Pons (tissue), 1 donor: Measurements from ENCODE around the gene SMCO1.
A peak's percentile ranks its signal among the peaks of the same experiment; 100 is the strongest.
"Not testable (repeated sequence)": the region's sequence is repeated elsewhere in the genome, so short reads cannot be mapped to it uniquely, and the experiment has no call there.

Experiments used
- DNase-seq: peaks from one replicate; pipeline ENCODE4 v3.0.0-alpha.2; 2016; ENCODE audit warnings: low spot score

The SMCO1 gene, protein sequence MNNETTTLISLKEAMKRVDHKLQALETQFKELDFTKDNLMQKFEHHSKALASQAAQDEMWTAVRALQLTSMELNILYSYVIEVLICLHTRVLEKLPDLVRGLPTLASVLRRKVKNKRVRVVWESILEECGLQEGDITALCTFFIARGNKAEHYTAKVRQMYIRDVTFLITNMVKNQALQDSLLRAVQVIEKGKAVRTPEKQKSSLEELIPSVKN

DNA sequence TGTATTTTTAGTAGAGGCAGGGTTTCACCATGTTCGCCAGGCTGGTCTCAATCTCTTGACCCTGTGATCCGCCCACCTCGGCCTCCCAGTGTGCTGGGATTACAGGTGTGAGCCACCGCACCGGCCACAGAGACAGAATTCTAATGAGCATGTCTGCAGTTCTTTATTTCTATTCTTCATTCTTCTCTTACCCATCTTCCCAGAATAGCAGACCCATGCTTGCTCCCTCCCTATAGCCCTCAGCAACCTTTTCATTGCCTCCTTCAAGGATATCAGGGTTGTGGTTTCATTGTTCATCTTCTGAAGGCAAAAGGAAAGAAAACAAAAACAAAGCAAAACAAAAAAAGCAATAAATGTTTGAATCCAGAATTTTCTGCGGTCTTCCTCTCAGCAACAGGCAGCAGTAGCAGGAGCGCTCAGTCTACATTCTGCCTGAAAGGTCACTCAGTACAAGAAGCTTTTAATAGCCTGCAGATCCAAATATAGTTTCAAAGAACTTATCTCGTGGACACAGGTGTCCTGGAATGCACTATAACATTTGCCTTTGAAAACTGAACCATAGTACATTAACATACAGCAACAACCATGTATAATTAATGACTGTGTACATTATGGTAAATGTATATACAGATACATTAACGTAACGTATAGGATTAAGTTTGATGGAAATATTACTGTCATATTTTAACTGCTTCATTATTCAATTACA is at the start of gene SMCO1:
Gene SMCO1 (minus strand): TSS at position 434 of the 709 bp plus-strand sequence. CDS start 137 bp downstream, at position 297.
- DNase-seq, result no peak

DNA sequence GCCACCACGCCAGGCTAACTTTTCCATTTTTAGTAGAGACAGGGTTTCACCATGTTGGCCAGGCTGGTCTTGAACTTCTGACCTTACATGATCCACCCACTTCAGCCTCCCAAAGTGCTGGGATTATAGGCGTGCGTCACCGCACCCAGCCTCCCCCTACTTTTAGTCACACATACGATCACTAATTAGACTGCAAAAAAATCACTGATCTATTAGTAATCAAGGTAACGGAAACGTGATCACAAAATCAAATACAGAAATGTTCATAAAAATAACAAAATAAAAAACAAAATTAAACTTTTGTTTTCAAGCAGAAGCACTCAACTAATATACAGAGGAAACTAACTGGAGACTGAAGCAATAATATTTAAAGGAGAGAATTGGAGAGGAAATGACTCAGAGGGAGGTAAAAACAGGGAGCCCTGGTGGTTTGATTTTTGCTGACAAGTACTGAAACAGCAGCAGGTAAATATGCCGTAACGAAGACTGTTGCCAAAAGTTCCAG is 48.6 kb upstream of the SMCO1 start:
- DNase-seq, result no peak

DNA sequence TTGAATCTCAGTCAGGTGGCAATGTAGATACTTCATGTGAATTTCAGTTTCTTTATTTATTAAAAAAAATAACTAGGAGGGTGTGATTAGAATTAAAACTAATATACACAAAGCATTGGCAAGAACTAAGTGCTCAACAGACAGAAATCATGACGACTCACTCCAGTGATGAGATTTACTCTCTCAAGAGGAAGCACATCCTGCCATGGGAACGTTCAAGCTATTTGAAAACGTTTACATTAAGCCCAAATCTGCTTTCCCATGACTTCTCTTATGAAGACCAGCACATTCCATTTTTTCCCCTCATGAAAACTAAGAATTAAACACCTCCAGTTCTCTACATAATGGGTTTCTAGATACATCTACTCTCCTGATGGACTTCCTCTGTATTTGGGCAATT is 44.7 kb upstream of the SMCO1 start:
- DNase-seq, result no peak

DNA sequence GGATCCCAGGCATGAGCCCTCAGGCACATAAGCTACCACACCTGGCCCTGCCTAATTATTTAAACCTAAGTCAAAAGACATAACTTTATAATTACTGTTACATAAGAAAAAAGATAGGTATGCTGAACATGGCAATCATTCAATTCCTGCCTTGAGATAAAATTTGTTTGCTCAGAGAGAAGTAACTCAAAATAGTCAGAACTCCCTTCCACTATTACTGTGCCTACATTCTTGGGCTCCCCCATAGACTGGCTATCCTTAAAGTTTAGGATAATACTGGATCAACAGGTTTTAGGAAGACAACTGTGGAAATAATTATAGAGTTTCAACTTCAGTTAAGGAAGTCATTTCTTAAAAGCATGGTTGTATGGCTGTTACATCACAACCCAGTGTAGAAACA is 43.3 kb upstream of the SMCO1 start:
- DNase-seq, result no peak

DNA sequence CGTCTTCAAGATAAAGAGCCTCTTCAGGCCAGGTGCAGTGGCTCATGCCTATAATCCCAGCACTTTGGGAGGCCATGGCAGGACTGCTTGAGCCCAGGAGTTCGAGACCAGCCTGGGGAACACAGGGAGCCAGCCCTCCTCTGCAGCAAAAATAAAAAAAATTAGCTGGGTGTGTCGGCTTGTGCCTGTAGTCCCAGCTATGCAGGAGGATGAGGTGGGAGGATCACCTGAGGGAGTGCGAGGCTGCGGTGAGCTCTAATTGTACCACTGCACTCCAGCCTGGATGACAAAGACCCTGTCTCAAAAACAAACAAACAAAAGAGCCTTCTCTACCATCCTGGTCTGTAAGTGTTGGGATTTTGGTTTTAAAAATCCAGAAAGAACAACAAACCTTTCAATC is 42.1 kb upstream of the SMCO1 start:
- no peak for DNase-seq

DNA sequence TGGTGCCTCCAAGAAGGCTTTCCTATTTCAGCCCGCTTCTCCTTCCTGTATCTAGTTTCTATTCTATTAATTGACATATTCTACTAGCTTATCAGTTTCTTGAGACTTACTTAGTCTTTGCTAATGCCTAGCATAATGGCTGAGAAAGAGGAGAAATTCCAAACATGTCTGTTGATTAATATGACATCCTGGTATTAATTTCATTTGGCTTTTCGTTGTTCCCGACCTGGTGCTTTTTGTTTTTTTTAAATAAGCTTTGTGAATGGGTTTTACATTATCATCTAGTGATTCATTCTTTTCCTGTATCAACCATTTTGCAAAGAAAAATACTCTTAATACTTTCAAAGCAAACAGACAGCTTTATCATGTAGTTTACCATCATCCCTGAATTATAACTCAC is 40.1 kb upstream of the SMCO1 start:
- no peak for DNase-seq

DNA sequence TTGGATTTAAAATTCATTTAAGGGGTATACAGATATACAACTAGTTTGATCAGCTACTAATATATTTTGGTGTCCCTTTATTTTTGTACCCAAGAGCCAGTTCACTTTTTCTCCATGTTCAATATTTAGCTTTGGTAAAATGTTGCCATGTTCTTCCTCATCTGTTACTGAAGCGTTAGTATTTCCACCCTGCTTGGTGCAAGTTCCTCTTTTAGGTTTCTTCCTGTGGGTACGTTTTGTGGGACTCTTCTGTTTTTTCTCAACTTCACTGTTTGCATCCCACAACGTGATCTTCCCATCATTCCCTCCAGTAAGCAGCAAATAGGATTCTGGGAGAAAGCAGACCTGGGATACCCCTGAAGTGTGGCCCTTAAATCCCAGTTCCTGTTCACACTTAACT is 39.1 kb upstream of the SMCO1 start:
- peak; percentile 59 for DNase-seq

DNA sequence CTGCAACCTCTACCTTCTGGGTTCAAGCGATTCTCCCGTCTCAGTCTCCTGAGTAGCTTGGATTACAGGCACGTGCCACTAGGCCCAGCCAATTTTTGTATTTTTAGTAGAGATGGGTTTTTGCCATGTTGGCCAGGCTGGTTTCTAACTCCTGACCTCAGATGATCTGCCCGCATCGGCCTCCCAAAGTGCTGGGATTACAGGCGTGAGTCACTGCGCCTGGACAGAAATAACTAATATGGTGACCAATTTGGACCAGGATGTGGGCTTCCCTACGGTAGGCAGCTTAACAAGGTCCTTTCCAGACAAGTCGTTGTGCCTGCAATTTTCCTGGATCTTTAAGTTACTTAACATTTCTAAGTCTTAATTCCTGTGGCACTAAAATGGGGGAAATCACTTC is 38.4 kb upstream of the SMCO1 start:
- DNase-seq, result no peak

DNA sequence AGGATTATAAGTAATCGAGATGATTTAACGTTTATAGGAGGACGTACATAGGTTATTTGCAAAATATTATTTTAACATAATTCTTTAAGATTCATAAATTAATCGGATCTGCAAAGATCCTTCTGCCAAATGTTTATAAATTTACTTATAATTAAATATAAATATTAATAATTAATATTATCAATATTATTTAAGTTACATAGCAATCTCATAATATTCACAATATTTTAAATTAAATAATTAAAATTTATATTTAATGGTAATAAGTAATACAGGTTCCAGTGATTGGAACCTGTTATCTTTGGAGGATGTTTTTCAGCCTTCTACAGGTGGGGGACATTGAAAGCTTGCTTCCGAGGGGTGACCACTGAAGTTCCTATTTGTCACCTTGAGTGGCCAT is 37.1 kb upstream of the SMCO1 start:
- no peak for DNase-seq

DNA sequence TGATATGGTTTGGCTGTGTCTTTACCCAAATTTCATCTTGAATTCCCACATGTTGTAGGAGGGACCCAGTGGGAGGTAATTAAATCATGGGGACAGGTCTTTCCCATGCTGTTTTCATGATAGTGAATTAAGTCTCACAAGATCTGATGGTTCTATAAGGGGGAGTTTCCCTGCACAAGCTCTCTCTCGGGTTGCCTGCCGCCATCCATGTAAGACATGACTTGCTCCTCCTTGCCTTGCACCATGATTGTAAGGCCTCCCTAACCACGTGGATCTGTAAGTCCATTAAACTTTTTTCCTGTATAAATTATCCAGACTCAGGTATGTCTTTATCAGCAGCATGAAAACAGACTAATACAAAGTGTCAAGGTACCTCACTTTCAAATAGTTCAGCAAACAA is 35.0 kb upstream of the SMCO1 start:
- not testable (repeated sequence) for DNase-seq

DNA sequence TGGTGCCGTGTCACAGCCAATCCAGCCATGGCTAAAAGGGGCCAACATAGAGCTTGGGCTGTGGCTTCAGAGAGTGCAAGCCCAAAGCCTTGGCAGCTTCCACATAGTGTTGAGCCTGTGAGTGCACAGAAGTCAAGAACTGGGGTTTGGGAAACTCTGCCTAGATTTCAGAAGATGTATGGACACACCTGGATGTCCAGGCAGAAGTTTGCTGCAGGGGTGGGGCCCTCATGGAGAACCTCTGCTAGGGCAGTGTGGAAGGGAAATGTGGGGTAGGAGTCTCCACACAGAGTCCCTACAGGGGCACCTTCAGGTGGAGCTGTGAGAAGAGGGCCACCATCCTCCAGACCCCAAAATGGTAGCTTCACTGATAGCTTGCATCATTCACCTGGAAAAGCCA is 34.2 kb upstream of the SMCO1 start:
- DNase-seq, result not testable (repeated sequence)

DNA sequence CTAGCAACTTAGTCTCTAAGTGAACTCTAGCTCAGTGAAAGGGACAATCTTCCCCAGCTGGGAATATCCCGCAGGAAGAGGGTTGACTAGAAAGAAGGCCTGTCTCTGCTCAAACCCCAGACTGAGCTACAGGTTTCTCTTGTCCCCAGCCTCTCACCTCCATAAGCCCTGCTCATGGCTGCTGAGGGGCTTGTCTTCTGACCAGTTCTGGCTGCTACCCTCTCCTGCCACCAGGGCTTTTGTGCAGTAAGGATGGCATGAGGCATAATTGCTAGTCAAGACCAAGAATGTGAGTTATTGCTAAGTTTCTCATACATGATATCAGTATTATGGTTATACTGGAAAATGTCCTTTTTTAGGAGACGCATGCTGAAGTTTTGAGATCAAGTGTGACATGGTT is 31.9 kb upstream of the SMCO1 start:
- no peak for DNase-seq

DNA sequence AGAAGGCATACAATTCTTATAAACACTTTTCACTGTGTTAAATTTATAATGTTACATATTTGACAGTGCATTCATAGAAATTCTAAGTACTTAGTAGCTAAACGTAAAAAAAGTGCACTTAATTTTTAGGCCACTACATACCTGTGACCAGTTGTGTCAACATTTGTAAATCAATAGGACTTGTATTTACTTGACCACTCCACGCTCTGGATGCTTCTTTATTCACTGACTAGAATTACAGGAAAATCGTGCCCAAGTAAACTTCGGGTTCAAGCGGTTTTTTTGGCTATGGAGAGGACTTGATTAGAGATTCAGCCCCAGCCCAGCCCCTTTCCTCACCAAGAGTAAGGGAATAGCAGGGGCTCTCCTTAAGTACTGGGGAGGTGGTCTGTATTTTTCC is 31.4 kb upstream of the SMCO1 start:
- DNase-seq, result no peak

DNA sequence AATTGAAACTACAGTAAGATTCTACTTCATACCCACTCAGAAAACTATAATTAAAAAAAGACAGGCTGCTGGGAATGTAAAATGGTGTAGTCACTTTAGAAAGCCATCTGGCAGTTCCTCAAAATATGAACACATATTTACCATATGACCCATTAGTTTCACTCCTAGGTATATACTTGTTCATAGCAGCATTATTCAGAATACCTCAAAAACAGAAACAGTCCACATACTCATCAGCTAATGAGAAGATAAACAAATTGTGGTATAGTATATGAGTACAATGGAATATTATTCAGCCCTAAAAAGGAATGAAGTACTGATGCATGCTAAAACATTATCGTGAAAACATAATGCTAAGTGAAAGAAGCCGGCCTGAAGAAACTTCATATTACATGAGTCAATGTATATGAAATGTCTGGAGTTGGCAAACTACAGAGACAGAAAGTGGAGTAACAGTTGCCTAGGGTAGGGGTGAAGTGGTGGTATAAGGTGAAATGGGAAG is 29.4 kb upstream of the SMCO1 start:
- DNase-seq, result no peak

DNA sequence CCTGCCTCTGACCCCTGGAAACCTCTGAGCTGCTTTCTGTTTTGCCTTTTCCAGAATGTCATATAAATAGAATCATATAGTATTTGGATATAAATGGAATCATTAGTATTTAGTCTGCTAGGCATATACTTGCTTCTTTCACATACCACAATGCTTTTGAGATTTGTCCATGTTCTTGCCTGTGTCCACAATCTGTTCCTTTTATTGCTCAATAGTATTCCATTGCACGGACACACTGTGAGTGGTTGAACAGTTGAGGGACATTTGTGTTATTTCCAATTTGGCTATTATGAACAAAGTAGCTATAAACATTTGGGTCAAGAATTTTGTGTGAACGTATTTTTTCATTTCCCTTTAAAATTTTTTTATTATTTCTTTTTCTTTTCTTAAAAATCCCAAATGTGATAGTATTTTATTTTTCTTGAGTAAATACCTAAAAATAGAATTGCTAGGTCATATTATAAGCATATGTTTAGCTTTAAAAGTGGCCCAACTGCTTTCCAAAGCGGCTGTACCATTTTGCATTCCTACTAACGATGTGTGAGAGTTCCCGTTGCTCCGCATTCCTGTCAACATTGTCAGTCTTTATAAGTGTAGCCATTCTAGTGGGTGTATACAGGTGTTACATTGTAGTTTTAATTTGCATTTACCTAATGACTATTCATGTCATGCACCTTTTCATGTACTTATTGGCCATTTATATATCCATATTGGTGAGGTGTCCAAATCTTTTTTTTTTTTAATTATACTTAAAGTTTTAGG is 26.7 kb upstream of the SMCO1 start:
- no peak for DNase-seq

DNA sequence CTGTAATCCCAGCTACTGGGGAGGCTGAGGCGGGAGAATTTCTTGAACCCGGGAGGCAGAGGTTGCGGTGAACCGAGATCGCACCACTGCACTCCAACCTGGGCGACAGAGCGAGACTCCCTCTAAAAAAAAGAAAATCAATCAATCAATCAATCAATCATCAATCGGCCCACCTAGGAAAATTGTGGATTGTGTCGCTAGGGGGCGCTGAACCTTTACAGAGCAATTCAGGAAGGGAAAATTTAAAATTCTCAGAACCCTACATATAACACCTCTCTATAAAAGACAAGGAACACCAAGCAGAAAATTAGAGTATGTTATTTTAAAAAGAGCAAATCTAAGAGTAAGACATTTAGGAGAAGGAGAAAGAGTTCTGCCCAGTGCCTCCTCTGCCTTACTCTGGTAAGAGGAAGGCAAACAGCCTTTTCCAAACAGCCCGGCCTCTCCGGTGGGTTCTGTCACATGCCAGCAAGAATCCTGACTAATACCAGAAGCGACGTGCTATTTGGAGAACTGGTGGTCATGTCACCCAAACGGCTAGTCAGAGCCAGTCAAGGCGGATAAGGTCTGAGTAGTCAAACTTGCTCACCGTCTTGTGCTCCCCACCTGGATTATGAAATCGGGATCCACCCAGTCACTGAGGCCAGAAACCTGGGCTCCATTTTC is 22.3 kb upstream of the SMCO1 start:
- DNase-seq, result no peak

DNA sequence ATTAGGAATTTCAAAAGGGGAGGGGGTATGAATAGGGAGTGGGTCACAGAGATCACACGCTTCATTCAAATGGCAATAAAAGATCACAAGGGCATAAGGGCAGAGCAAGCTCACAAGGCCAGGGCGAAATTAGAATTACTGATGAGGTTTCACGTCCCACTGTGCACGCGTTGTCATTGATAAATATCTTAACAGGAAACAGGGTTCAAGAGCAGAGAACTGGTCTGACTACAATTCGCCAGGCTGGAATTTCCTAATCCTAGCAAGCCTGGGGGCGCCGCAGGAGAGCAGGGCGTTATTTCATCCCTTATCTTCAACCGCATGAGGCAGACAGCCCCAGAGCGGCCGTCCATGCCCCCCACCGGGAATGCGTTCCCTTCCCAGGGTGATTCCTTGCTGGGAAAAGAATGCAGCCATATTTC is 18.1 kb upstream of the SMCO1 start:
- no peak for DNase-seq

DNA sequence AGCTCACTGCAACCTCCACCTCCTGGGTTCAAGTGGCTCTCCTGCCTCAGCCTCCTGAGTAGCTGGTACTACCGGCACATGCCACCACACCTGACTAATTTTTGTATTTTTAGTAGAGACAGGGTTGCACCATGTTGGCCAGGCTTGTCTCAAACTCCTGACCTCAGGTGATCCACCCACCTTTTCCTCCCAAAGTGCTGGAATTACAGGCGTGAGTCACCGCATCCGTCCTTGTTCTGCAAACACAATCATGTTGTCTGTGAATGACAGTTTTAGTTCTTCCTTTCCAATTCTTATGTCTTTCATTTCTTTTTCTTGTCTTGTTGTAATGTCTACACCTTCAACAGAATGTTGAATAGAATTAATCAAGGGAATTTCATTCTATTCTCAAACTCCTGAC is 16.3 kb upstream of the SMCO1 start:
- no peak for DNase-seq

DNA sequence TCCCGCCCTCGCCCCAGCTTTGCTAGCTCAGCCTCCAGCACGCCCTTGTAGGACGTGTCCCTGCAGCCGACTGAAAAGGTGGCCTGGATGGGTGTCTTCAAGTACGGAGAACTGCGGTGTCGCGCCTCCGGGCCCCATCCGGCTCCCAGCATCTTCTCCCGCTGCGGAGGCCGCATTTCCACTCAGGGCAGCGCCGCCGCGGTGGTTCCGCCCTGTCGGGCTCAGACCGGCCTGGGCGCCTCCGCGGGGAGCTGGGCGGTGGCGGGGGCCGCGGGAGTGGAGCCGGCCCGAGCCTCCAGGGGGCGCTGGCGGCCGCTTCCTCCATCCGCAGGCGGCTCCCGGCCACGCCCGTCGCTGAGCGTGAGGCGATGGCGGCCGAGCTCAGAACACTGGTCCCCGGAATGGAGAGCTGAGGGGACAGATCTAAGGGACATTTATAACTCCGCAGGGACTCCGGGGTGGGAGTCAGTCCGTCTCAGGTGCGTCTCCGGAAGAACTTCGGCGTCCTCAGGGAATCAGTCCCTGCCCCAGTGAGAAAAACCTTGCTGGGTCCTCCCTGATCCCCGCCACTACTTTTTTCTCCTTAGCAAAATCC is 13.6 kb upstream of the SMCO1 start:
- DNase-seq, result peak; percentile 22

DNA sequence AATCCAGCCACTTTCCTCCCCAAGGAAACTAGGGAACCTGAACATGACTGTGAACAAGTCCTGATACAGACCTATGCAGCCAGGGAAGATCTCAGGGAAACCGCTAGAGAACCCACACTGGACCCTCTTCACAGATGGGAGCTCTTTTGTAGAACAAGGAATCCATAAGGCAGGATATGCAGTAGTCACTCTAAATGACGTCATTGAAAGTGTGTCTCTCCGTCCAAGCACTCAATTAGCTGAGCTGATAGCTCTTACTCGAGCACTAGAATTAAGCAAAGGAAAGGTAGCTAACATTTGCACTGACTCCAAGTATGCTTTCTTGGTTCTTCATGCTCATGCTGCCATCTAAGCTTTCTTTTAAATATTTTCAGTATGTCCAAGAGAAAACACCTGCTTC is 10.0 kb upstream of the SMCO1 start:
- DNase-seq, result no peak

DNA sequence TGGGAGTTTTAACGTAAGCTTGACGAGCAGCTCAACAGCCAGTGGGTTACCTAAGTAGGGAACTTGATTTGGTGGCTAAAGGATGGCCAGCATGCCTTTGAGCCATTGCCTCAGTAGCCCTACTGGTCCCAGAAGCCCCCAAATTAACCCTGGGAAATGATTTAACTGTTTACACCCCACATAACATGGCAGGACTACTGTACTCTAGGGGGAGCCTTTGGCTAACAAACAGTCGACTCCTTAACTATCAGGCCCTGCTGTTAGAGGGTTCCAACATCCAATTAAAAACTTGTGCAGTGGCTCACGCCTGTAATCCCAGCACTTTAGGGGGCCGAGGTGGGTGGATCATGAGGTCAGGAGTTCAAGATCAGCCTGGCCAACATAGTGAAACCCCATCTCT is 9.4 kb upstream of the SMCO1 start:
- DNase-seq, result no peak

DNA sequence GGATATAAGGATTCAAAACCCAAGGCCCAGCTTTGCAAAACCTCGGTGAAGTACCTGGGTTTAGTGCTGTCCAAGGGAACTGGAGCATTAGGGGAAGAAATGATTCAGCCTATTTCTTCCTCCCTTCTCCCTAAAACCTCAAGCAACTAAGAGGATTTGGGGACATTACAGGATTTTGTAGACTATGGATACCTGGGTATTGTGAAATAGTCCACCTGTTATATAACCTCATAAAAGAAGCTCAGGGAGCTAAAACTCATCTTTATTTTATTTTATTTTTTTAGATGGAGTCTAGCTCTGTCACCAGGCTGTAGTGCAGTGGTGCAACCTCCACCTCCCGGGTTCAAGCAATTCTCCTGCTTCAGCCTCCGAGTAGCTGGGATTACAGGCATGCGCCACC is 8.7 kb upstream of the SMCO1 start:
- no peak for DNase-seq
